HG03280 (cell line): Measurements from ENCODE around the gene HPGD.

Source experiments
- ATAC-seq: cut with Tn5 transposase; IDR thresholded peaks from one replicate; pipeline ENCODE4 v1.9.1; 2021; ENCODE audit warnings: mild to moderate bottlenecking, moderate library complexity; ENCODE audit not compliant: unreplicated experiment

The HPGD gene

DNA sequence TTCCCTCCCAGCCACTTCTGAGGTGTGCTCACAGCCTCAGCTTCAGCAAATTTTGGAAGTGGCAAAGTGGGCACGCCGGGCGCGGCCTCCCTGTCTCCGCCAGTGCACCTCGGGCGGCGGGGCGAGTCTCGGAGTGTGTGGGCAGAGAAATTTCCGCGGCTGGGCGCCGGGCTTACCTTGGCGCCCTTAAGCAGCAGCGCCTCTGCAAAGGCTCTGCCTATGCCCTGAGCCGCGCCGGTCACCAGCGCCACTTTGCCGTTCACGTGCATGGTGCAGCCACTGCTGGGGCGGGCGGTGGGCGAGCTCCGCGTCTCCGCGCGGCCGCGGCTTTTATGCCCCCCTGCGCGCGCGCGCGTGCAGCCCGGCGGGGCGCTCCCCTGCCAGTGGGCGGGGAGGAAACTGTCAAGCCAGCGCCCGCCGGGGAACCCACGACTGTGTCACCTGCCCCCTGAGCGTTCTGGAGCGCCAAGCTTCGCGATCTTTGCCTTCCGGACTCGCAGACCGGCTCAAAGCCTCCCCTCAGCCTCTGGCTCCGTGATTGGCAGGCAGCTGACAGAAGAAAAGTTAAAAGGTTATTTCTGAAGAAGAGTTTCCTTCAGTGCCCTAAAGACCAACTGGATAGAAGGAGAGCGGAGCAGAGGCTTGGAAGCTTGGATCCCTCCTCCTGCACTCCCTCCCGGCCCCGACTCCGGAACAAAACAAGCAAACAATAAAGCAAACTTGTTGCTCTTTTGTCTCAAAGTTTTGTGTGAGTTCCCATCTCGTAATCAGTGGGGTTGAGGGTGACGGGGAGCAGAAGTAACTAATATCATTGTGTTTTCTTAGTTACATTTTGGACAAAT is at the start of gene HPGD:
HPGD (minus strand) TSS at position 306 of the 842 bp plus-strand sequence; CDS start at position 269, 37 bp downstream.
- peak; percentile 76 for ATAC-seq

DNA sequence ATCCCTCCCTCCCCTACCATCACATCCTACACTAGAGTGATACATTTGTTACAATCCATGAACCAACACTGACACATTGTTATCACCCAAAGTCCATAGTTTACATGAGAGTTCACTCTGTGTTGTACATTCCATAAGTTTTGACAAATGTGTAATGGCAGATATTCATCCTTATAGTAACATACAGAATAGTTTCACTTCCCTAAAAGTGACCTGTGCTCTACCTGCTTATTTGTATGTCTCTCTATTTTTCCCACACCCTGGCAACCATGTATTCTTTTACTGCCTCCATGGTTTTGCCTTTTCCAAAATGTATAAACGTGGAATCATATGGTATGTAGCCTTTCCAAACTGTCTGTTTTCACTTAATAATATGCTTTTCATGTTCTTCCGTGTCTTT is 42.2 kb upstream of the HPGD start:
- ATAC-seq = no peak

DNA sequence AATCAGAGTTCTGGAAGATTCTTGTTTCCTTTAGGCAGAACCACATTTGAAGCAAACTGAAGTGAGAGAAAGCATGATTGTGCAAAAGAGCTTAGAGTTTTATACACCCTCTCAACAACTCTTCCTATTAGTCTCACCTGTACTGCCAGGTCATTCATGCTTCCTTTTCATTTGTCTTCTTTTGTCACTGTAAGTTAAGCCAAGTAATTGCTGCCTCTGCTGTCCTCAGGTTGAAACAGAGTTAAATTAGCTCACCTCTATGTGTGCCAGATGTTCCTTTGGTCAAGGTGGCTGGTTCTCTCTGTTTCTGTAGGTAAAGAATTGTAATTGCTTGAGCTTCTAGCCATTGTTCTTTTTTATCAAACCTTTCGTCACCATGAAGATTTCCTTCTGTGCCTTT is 41.1 kb upstream of the HPGD start:
- ATAC-seq = no peak

DNA sequence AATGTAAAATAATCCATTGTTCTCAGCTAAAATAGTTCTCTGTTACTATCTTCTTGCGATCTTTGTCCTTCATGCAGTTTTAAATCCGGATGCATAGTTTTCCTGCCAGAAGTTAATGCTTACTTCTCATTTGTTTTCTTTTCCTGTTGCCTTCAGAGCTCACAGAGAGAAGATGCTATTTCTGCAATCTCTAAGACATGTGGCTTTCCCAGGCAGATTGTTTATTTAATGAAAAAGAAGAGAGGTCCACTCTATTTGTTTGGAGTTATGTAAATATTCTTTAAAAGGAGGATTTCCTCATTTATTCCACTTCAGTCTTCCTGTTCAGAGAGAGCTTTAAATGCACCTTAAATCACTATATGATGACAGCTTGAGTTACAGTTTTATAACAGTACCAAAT is 39.3 kb upstream of the HPGD start:
- no peak for ATAC-seq

DNA sequence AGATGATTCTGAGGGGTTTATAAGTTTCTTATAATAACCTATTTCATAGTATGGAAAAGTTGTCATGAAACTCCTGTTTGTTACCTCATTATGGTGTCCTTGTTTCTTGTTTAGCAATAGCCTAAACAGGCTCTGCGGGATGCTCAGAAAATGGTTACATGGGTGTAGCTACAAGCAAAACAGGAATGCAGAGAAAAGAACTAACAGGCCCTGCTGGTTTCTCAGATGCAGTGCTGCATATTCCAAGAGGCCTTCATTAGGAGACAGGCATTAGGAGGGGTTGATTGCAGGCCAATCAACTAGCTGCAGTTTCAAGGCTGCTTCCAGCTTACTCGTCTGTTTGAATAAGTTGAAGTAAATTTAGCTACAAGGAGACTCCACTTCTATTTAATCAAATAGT is 37.6 kb upstream of the HPGD start:
- no peak for ATAC-seq

DNA sequence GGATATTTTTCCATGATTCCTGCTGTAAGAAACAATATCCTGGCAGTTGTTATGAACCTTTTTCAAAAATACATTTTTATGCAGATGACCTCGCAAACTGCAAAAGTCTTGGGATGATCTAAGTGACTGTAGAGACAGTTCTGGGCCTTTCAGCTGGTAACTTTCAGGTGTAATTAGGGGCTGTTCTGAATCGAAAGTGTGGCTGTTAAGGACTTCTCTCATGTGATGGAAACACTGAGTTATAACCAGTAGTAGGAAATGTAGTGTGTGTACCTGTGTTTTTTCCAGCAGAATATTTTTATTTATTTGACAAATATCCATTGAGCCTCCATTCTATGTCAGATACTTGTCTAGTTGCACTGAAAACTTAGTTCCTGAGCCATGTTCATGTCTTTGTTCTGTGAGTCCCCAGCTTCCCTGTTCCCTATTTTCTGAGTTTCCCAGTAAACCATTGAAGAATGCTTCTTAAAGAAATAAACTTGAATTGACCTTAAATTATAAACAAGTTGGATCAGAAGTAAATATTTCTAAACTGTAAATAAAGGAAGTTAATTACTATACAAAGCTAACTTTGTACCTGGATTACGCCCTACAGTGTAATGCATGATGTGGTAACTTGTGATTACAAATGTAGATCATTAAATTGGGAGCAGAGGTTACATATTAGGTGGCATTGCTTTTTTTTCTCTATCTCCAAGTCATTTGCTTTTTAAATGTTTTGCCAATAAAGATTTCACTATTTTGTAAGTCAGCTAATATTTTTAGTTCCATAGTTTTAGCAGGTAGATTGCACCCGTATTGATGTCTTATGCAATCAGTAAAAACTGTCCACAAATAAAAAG is 33.7 kb upstream of the HPGD start:
- no peak for ATAC-seq

DNA sequence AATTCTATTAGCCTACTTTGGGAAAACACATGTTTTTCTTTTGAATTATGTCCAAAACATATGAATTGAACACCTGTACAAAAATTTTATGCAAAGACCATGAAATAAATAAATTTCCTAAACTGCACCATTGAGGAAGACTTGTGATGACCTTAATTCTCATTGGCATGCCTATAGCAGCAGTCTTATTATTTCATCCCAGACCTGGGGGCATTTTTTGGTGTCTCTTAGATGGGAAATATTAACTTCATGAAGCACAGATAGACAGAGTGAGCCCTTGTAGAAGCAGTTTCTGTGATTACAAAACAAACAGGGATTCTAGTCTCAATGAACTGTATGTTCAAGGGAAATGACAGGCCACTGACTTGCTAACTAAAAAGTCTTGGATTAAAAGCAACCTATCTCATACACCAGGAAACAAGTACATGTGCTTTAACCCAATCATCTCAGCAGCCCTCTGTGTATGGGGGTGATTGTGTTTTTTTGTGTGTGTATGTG is 32.0 kb upstream of the HPGD start:
- ATAC-seq = no peak

DNA sequence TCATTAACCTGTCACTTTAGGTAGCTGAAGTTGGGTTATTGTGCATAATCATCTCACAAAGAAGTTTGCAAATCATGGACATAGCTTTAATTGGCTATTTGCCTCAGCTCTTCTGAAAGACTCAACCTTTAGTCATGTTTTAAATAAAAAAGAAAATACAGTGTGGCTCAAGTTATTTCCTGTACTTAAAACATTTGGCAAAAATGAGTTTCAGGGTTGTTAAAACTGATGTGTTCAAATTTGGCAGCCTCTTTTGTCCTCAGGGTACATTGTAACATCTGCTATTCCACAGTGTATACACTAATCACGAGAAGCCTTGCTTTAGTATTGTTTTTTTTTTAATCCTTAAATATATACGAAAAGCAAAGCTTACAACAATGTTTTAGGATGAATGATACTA is 31.5 kb upstream of the HPGD start:
- ATAC-seq = no peak

DNA sequence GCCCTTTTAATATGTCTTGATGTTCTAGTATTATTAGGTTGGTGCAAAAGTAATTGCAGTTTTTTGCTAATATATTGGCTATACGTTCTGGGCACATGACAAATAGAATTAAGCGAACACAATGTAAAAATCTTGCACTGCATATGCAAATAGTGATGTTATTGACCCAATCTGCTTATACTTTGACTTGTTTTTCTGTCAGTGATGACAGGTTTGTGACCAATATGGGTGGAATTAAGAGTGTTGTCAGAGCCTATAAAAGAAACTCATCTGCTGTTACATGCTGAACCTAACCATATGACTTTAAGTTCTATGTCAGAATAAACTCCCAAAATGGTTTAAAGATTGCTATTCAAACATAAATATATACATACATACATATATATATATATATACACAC is 30.7 kb upstream of the HPGD start:
- ATAC-seq = no peak

DNA sequence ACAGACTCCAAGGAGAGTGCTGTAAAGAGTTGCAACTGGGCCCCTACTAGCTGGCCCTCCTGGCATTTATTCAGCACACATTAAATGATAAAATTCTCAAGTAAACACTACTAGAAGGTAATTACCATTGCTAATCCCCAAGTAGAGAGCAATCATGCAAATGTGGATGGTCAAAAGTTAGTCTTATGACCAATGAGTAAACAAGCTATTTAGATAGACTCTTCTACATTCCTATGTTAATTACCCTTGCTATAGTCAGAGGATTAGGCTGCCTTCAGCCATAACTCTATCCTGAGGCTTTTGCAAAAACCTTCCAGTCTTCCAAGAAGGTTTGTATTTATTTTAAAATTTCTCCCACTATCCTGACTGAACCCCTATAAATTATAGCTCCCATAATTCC is 28.3 kb upstream of the HPGD start:
- no peak for ATAC-seq

DNA sequence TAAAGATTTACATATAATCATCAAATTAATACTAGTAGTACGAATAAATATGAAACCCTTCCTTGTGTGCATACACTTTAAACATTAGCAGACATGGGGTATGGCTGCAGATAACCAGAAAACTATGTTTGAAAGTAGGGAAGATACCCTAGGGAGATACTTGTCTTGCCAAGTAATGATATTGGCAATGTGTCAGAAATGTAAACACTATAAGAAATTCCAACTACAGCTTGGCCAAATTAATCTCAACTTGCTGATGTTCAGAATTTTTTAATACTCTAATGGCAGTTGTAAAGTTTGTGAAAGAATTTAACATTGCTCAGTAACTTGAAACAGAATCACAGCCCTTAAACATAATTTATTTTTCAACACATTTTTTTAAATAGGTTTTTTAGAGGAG is 27.4 kb upstream of the HPGD start:
- no peak for ATAC-seq

DNA sequence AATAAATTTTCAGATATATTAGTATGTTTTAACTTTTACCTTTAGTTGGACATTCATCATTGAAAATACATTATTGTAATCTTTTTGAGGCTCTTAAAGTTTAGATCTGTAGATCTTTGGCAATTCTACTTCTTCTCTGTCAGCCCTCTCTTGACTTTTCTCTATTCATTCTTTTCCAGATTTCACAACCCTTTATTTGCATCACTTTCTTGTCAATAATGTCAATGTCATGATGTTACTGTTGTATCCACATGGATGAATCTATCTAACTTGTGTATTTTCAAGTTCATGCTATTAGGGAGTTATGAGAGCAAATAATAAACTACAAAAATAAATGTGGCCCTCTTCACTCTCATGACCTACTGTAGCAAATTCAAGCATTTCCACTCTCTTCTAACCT is 23.0 kb upstream of the HPGD start:
- no peak for ATAC-seq

DNA sequence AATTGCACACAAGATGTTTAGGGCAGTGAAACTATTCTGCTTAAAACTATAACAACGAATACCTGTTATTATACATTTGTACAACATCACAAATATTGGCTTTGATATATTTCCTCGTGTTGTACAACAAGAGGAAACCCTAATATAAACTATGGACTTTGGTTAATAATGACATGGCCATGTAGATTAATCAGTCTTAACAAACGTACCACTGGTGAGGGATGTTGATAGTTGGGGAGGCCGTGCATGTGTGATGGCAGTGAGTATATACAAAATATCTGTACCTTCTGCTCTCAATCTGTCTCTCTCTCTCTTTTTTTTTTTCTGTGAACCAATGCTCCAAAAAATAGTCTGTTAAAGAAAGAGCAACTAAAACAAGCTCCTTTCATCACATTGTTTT is 22.2 kb upstream of the HPGD start:
- no peak for ATAC-seq

DNA sequence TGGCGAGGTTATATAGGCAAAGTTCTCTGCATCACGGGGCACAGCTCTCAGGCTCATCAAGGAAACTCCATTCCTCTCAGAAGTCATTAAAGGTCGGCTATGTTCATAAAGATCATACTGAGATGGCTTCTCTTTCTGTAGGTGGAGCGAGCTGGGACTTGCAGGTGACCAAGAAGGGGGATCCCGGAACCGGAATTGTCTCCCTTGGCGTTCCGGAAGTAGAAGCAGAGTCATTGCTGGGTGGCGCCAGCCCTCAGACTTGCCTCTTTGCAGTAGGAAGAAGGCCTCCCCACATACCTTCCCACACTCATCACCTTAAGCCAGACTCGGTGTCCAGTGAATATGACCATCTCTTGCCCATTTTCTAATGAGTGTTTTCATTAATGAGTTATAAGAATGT is 17.9 kb upstream of the HPGD start:
- no peak for ATAC-seq

DNA sequence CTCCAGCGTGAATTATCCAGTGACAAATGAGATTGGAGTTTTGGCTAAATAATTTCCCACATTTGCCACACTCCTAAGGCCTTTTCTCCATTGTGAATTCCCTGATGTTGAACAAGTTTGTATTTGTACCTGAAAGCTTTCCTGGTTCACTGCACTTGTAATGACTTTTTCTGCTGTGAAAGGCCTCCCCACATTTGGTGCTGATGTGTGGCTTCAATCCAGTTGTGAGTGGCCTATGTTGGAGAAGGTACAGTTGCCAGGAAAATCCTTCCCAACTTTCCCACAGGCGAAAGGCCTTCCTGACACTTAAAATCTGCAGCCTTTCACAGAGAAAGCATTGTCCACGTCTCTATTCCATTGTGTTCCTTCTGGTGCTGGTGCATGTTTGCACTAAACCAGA is 17.3 kb upstream of the HPGD start:
- no peak for ATAC-seq

DNA sequence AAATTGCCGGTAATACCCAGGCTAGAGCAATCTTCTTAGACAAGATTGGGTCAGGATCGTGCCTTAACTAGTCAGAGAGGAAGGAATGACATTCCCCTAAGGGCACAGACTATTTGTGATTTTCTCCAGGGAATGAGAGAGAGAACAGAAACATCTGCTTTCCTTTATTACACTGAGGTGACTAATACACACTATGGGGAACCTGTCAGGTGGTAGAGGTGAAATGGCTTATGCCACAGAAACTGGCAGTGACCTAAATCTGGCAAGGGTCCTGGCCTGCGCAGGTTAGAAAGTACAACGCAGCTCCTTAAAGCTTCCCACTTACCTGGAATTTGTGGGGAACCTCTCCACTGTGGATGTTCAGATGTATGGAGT is 16.6 kb upstream of the HPGD start:
- ATAC-seq = no peak

DNA sequence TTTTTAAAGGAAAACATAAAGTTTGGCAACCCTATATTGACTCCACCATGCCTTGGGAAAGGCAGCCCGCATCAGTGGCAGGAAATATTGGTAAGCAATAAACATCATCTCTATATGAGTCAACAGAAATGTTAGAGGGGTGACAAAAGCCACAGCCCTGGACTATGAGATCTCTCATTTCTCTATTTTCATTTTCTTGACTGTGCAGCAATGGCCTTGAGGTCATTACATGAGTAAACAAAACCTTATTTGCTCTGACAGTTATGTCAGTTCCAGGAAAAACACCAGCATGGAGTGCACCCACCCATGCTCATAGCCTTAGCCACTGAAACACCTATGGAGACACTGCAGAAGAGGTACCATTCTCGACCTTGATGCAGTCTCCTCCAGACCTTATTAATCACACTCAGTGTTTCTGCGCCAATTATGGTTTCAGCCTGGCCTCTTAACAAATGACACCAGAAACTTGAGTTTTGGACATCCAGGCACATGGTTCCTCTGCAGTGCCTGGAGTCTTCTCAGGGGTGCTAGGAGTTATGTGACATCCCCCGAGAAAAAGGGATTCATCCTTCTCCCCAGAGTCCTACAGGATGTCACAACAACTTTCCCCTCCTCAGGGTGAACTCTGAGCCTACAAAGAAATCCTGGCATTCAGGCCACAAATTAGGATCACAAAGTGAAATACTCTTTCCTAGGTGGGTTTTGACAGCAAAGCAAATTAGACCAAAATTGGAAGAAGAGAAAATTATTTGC is 16.0 kb upstream of the HPGD start:
- peak; percentile 97 for ATAC-seq

DNA sequence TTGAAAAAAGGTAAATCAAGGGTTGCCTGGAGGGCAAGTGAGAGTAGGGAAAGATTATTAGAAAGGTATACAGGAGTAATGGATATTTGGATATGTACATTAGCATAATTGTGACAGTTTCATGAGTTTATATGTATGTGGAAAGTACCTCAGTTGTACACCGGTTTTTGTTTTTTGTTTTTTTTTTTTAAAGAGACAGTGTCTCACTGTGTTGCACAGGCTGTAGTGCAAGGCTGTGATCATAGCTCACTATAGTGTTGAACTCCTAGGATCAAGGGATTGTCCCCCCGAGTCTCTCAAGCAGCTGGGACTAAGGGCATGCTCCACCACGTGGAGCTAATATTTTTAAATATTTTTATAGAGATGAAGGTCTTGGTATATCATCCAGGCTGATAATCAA is 15.3 kb upstream of the HPGD start:
- peak; percentile 28 for ATAC-seq

DNA sequence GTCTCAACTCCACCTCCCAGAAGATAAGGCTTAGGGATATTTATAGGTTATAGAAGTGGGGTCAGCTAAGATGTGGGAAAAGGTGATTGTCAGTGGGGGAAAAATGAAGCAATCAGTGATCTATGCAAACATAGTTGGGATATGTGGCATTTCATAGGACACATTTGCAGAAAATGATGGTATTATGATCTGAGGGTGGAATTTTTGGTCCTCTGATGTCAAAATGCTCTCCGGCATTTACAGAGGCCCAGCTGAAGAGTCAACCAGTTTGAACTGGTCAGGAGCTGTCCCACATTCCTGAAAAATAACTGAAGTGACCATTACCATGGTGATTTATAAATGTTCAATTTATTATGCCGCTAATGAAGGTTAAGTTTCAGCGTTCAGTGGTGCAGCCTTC is 12.2 kb upstream of the HPGD start:
- no peak for ATAC-seq

DNA sequence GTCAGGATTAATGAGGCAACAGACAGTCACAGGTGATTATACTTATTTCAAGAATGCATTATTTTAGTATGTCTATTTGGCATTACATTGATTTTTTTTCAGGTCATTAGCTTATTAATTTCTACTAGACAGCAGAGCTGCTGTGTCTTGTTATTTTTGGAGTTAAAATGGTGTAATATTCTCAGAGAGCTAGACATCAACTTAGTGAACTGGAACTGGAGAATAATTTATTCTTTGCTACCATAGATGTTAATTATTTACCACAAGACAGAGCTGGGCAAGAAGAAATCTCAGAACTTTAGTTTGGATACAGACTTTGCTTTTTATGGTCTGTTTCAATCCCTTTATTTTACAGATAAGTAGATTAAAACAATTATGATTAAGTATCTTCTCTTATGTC is 10.2 kb upstream of the HPGD start:
- no peak for ATAC-seq

DNA sequence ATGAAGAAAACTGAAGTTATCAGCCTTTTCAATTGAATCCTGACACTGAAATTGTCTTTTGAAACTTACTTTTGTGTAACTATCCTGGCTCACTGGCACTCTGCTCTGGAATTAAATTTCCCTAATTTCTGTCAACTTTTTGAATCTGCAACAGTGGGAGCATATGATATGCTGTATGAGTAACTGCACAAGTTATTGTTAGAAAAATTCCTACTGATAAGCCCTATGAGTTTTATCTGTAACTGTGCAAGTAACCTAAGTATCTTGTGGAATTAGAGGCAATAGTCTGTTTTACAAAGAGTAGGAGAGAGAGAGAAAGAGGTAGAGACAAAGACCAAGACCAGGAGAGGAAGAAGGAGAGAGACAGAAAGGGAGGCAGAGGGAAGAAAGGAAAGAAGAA is 9.2 kb upstream of the HPGD start:
- ATAC-seq = no peak
